ENCODE data around the gene S1PR3.

GRCh38 chr9:88942411-88942810, 48.9 kb upstream of the S1PR3 start:
- TF ChIP-seq POLR2A (IDR thresholded peaks at IDR 0.05; ENCODE audit: low read depth, low read length) (no peak), EZH2 (IDR thresholded peaks at IDR 0.05; ENCODE audit: borderline replicate concordance, low read depth, low read length, severe bottlenecking) (no peak), POLR2AphosphoS5 (IDR thresholded peaks at IDR 0.05; ENCODE audit: insufficient read depth, low read depth, low read length) (no peak), JUN (IDR thresholded peaks at IDR 0.05; ENCODE audit: borderline replicate concordance, insufficient read depth, insufficient read length, low read depth) (no peak), GATA2 (IDR thresholded peaks at IDR 0.05; ENCODE audit: insufficient read depth, insufficient read length, low read depth, low read length) (no peak)
- TF ChIP-seq, protein P1, sequence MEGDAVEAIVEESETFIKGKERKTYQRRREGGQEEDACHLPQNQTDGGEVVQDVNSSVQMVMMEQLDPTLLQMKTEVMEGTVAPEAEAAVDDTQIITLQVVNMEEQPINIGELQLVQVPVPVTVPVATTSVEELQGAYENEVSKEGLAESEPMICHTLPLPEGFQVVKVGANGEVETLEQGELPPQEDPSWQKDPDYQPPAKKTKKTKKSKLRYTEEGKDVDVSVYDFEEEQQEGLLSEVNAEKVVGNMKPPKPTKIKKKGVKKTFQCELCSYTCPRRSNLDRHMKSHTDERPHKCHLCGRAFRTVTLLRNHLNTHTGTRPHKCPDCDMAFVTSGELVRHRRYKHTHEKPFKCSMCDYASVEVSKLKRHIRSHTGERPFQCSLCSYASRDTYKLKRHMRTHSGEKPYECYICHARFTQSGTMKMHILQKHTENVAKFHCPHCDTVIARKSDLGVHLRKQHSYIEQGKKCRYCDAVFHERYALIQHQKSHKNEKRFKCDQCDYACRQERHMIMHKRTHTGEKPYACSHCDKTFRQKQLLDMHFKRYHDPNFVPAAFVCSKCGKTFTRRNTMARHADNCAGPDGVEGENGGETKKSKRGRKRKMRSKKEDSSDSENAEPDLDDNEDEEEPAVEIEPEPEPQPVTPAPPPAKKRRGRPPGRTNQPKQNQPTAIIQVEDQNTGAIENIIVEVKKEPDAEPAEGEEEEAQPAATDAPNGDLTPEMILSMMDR (IDR thresholded peaks at IDR 0.05; ENCODE audit: extremely low read depth in 1 of 2, insufficient read depth in 1 of 2, low read depth in 1 of 2, low read length in 2 of 2) = no peak

Measured in endothelial cell of umbilical vein (primary cell).